SK-N-SH (cell line): Measurements from ENCODE around the gene ZNF587. TPM values are rescaled to one million over a fixed set of nuclear protein-coding genes. Genes with fewer than 3 reads are reported as not detected.

ENCODE experiments used
- CTCF ChIA-PET: fragments of 300-600, 350-600 bp; formaldehyde crosslinking; extraction: SDS; loops from one replicate; lab custom pipeline; 2021; lab: Yijun Ruan, JAX
- POLR2A ChIA-PET: fragments of 350-600 bp; sonication (Branson Sonifier 250); formaldehyde crosslinking; extraction: SDS; loops from one replicate; lab custom pipeline; 2020; ENCODE audit warnings: antibody characterized with exemption, inconsistent platforms; lab: Yijun Ruan, JAX
- DNase-seq: peaks from one replicate; pipeline ENCODE4 v3.0.0; 2012
- H2AFZ ChIP-seq: fragments of 200-600 bp; sonication (generic); 2 replicates; pipeline ENCODE4 v1.8.1; 2016; ENCODE audit warnings: antibody characterized with exemption, mild to moderate bottlenecking, low read depth
- H3F3A ChIP-seq: fragments of 200-600 bp; sonication (generic); replicated peaks from 2 replicates; pipeline ENCODE3; 2016; ENCODE audit warnings: antibody characterized with exemption, mild to moderate bottlenecking; ENCODE audit not compliant: insufficient read depth
- H3K27ac ChIP-seq, 2 experiments: fragments of 200-500 bp in 1 of 2; fragments of 200-600 bp in 1 of 2; sonication (Bioruptor generic) in 1 of 2; sonication (generic), shearing (Covaris generic) in 1 of 2; 2 replicates each; pipeline versions ENCODE4 v1.5.1 to v1.6.1; 2014 to 2016; ENCODE audit warnings: low read depth in 2 of 2, inconsistent platforms in 1 of 2, low read length in 1 of 2, mild to moderate bottlenecking in 1 of 2, mixed read lengths in 1 of 2
- H3K27me3 ChIP-seq: fragments of 200-600 bp; sonication (generic), shearing (Covaris generic); 2 replicates; pipeline ENCODE4 v1.6.1; 2016; ENCODE audit warnings: mixed run types; ENCODE audit not compliant: insufficient read depth
- H3K36me3 ChIP-seq, 2 experiments: fragments of 200-500 bp in 1 of 2; fragments of 200-600 bp in 1 of 2; sonication (Bioruptor generic) in 1 of 2; sonication (generic) in 1 of 2; replicated peaks in 1 of 2; 2 replicates each; pipeline versions ENCODE3 to v1.5.1; 2014 to 2016; ENCODE audit warnings: low read length in 1 of 2, mild to moderate bottlenecking in 1 of 2; ENCODE audit not compliant: insufficient read depth in 2 of 2, control insufficient read depth in 1 of 2
- H3K4me1 ChIP-seq, 2 experiments: fragments of 200-500 bp in 1 of 2; fragments of 200-600 bp in 1 of 2; sonication (Bioruptor generic) in 1 of 2; sonication (generic), shearing (Covaris generic) in 1 of 2; 2 replicates each; pipeline versions ENCODE4 v1.5.1 to v1.6.1; 2014 to 2016; ENCODE audit warnings: low read depth in 1 of 2, low read length in 1 of 2, mixed run types in 1 of 2; ENCODE audit not compliant: insufficient read depth in 2 of 2, control insufficient read depth in 1 of 2
- H3K4me2 ChIP-seq: fragments of 200-600 bp; sonication (generic), shearing (Covaris generic); 2 replicates; pipeline ENCODE4 v1.6.1; 2017; ENCODE audit warnings: mixed run types
- H3K4me3 ChIP-seq, 2 experiments: fragments of 200-500 bp in 1 of 2; fragments of 200-600 bp in 1 of 2; sonication (Bioruptor generic) in 1 of 2; sonication (generic), shearing (Covaris generic) in 1 of 2; 2 replicates each; pipeline versions ENCODE4 v1.5.1 to v1.8.1; 2014 to 2016; ENCODE audit warnings: low read depth in 2 of 2, inconsistent platforms in 1 of 2, low read length in 1 of 2, mild to moderate bottlenecking in 1 of 2, mixed read lengths in 1 of 2, moderate library complexity in 1 of 2
- H3K79me2 ChIP-seq: fragments of 200-600 bp; sonication (generic); 2 replicates; pipeline ENCODE4 v1.8.1; 2017; ENCODE audit warnings: mild to moderate bottlenecking; ENCODE audit not compliant: insufficient read depth
- H3K9ac ChIP-seq: fragments of 200-600 bp; sonication (generic); 2 replicates; pipeline ENCODE4 v1.6.1; 2017; ENCODE audit warnings: mixed run types
- H3K9me2 ChIP-seq: fragments of 200-600 bp; sonication (generic); 2 replicates; pipeline ENCODE4 v1.6.1; 2017; ENCODE audit warnings: mixed run types
- H3K9me3 ChIP-seq: fragments of 200-600 bp; sonication (generic); 2 replicates; pipeline ENCODE4 v1.6.1; 2017; ENCODE audit warnings: mixed run types, mild to moderate bottlenecking, moderate library complexity
- H4K20me1 ChIP-seq: fragments of 200-600 bp; sonication (generic); 2 replicates; pipeline ENCODE4 v1.6.1; 2017; ENCODE audit warnings: mild to moderate bottlenecking, mixed run types; ENCODE audit not compliant: insufficient read depth
- CHD2 ChIP-seq: fragments of 150-350 bp; IDR thresholded peaks from 2 replicates; pipeline ENCODE4 v1.6.1; 2018; ENCODE audit warnings: low read length; ENCODE audit not compliant: partially characterized antibody
- CTCF ChIP-seq: fragments of 200-600 bp; sonication (generic); IDR thresholded peaks from 2 replicates; pipeline ENCODE4 v1.6.1; 2017; ENCODE audit warnings: antibody characterized with exemption, mild to moderate bottlenecking, moderate library complexity
- ELF1 ChIP-seq: IDR thresholded peaks from 2 replicates; pipeline ENCODE4 v1.4.0; 2012
- EZH2phosphoT487 ChIP-seq: fragments of 200-600 bp; sonication (generic); IDR thresholded peaks from 2 replicates; pipeline ENCODE4 v1.6.1; 2017; ENCODE audit warnings: low read depth, mixed run types, mild to moderate bottlenecking, antibody characterized with exemption, moderate library complexity, borderline replicate concordance
- IRF3 ChIP-seq: fragments of 150-350 bp; IDR thresholded peaks from 2 replicates; pipeline ENCODE4 v1.6.1; 2016; ENCODE audit warnings: mild to moderate bottlenecking, low read depth, low read length
- MEF2A ChIP-seq: IDR thresholded peaks from 2 replicates; pipeline ENCODE4 v1.4.0; 2012; ENCODE audit warnings: low read depth, borderline replicate concordance
- MXI1 ChIP-seq: IDR thresholded peaks from 2 replicates; pipeline ENCODE4 v1.6.1; 2012; ENCODE audit warnings: mild to moderate bottlenecking, low read depth, low read length, improper control_type of control experiment
- NFIC ChIP-seq: IDR thresholded peaks from 2 replicates; pipeline ENCODE4 v1.4.0; 2012; ENCODE audit warnings: borderline replicate concordance
- POLR2AphosphoS5 ChIP-seq: IDR thresholded peaks from 2 replicates; pipeline ENCODE4 v1.6.1; 2012; ENCODE audit warnings: low read depth, low read length
- REST ChIP-seq: IDR thresholded peaks from 2 replicates; pipeline ENCODE4 v1.6.1; 2012; ENCODE audit warnings: mild to moderate bottlenecking, low read depth, low read length, moderate library complexity
- RXRA ChIP-seq: IDR thresholded peaks from 2 replicates; pipeline ENCODE4 v1.4.0; 2012; ENCODE audit warnings: low read depth, mild to moderate bottlenecking, borderline replicate concordance
- SIN3A ChIP-seq: IDR thresholded peaks from 2 replicates; pipeline ENCODE4 v1.6.1; 2012; ENCODE audit warnings: low read depth, mild to moderate bottlenecking, low read length, moderate library complexity, borderline replicate concordance
- SMC3 ChIP-seq: IDR thresholded peaks from 2 replicates; pipeline ENCODE4 v1.6.1; 2012; ENCODE audit warnings: low read depth, low read length, improper control_type of control experiment
- TAF1 ChIP-seq: IDR thresholded peaks from 2 replicates; pipeline ENCODE4 v1.6.1; 2012; ENCODE audit warnings: low read depth, mild to moderate bottlenecking, low read length, moderate library complexity, borderline replicate concordance
- TEAD4 ChIP-seq: IDR thresholded peaks from 2 replicates; pipeline ENCODE4 v1.4.0; 2012; ENCODE audit warnings: mild to moderate bottlenecking, borderline replicate concordance; ENCODE audit not compliant: insufficient read depth
- USF2 ChIP-seq: fragments of 150-350 bp; IDR thresholded peaks from 2 replicates; pipeline ENCODE4 v1.6.1; 2017; ENCODE audit warnings: antibody characterized with exemption, low read length, low read depth, borderline replicate concordance
- YY1 ChIP-seq: IDR thresholded peaks from 2 replicates; pipeline ENCODE4 v1.4.0; 2012; ENCODE audit warnings: low read depth, mild to moderate bottlenecking
- ZBTB33 ChIP-seq: IDR thresholded peaks from 2 replicates; pipeline ENCODE4 v1.4.0; 2012; ENCODE audit warnings: low read depth, borderline replicate concordance
- WGBS: methylation state at CpG from one replicate; pipeline ENCODE4 v1.1.6; 2017; ENCODE audit warnings: low lambda C conversion rate; 5-methylcytosine and 5-hydroxymethylcytosine counted together
- polyA plus RNA-seq, 3 experiments: library from polyadenylated mRNA; depleted of rRNA; stranded (reverse); fragments of >200 nt; gene quantifications; 2 replicates each; pipeline ENCODE4 v1.2.3, GENCODE V29; 2012

The ZNF587 gene
- polyA plus RNA-seq, 1 of the 3 experiments (the other 2 are of a cell fraction) = 7.4 TPM

- no peaks in the 10 kb centered on the region for H3K27me3 ChIP-seq
- H2AFZ ChIP-seq = no peak overlapping the region
- ChIA-PET CTCF (no interaction called here), POLR2A (no interaction called here)
- H3K9ac ChIP-seq = no peak overlapping the region
- H3K4me2 ChIP-seq = no peak overlapping the region
- H3K4me1 ChIP-seq = no peaks in the 10 kb centered on the region
- no peaks in the 10 kb centered on the region for H4K20me1 ChIP-seq
- H3K9me2 ChIP-seq = no peaks in the 10 kb centered on the region
- H3K9me3 ChIP-seq = 0 out of 2 replicates have a peak, but pooled peaks cover 6% of the 10 kb centered on the region
- no peak for DNase-seq
- no peak overlapping the region for H3K27ac ChIP-seq
- WGBS = 95% methylated on average over 6 of the region's 6 CpGs
- H3K4me3 ChIP-seq = no peak overlapping the region
- no peak for TF ChIP-seq CHD2
- no peak for TF ChIP-seq SIN3A
- no peak for TF ChIP-seq NFIC
- TF ChIP-seq POLR2AphosphoS5 = no peak
- TF ChIP-seq ZBTB33 = no peak
- TF ChIP-seq RXRA = no peak
- no peak for TF ChIP-seq USF2
- TF ChIP-seq TEAD4 = no peak
- no peak for TF ChIP-seq EZH2phosphoT487
- no peak for TF ChIP-seq YY1
- no peak for TF ChIP-seq IRF3
- TF ChIP-seq MEF2A = no peak
- TF ChIP-seq CTCF = no peak
- no peak for TF ChIP-seq TAF1
- no peak for TF ChIP-seq MXI1
- TF ChIP-seq SMC3 = no peak
- no peak for TF ChIP-seq REST
- no peak for TF ChIP-seq ELF1
- H3K36me3 ChIP-seq = peaks cover 6 to 30% of the 10 kb centered on the region in 2 experiments
- no peaks in the 10 kb centered on the region for H3F3A ChIP-seq
- H3K79me2 ChIP-seq = peaks cover 3% of the 10 kb centered on the region; the same call in 1 of the 2 replicates
These were observed 55.6 kb downstream of the ZNF587 start for GRCh38 chr19:57905258-57905657.
